Measurements from ENCODE around the gene NKD2. TPM values are rescaled to one million over a fixed set of nuclear protein-coding genes. Genes with fewer than 3 reads are reported as not detected.

Gene NKD2
- polyA plus RNA-seq, 1 donor (not counting 4 experiments of a cell fraction or from before 2014, with no cell fraction given), result not detected

GRCh38 chr5:1048861-1049838 lies 40.5 kb downstream of the NKD2 start:
- H3K36me3 ChIP-seq (ENCODE audit: control insufficient read depth in 2 of 2, extremely low read depth in 1 of 2, insufficient read depth in 2 of 2, low read length in 2 of 2), result peaks cover 0 to 2% of the 10 kb centered on the region in 2 experiments
- no peak overlapping the region for H3K4me2 ChIP-seq (ENCODE audit: control insufficient read depth, extremely low read depth, insufficient read depth, low read depth, low read length)
- H3K27me3 ChIP-seq (ENCODE audit: control insufficient read depth, extremely low read depth, insufficient read depth, low read length), result no peaks in the 10 kb centered on the region
- dilution Hi-C loops (cut with MboI; ENCODE audit: extremely low pct_ligation_motif_present, low sequenced_read_pairs), result no loop called here
- no peak overlapping the region for H3K27ac ChIP-seq (ENCODE audit: control insufficient read depth, insufficient read depth, low read length)
- TF ChIP-seq CTCF (optimal IDR thresholded peaks at IDR 0.05 in 1 of 3, IDR thresholded peaks at IDR 0.05 in 1 of 3, conservative IDR thresholded peaks at IDR 0.05 in 1 of 3; ENCODE audit: extremely low read depth in 1 of 3, insufficient read depth in 2 of 3, low read length in 3 of 3) (no peak), EZH2 (IDR thresholded peaks at IDR 0.05; ENCODE audit: low read length) (no peak)
- no peaks in the 10 kb centered on the region for H3K9me3 ChIP-seq (ENCODE audit: control insufficient read depth, low read depth, low read length)
- H3K79me2 ChIP-seq (ENCODE audit: control insufficient read depth, insufficient read depth, low read length), result no peaks in the 10 kb centered on the region
- H4K20me1 ChIP-seq (ENCODE audit: control insufficient read depth, extremely low read depth, insufficient read depth, low read length), result no peaks in the 10 kb centered on the region
- H3K9me1 ChIP-seq (ENCODE audit: control insufficient read depth, extremely low read depth, insufficient read depth, low read length), result no peaks in the 10 kb centered on the region
- DNase-seq (ENCODE audit: low read depth, low spot score), result no peak
- no peak for FAIRE-seq
- H3K9ac ChIP-seq (ENCODE audit: control insufficient read depth, extremely low read depth, insufficient read depth, low read length), result no peak overlapping the region
- H3K4me3 ChIP-seq (ENCODE audit: control insufficient read depth in 2 of 3, extremely low read depth in 1 of 3, insufficient read depth in 2 of 3, low read depth in 1 of 3, low read length in 3 of 3), result no peak overlapping the region
- H2AFZ ChIP-seq (ENCODE audit: control insufficient read depth, low read length), result no peak overlapping the region
- no peaks in the 10 kb centered on the region for H3K4me1 ChIP-seq (ENCODE audit: control insufficient read depth, extremely low read depth, insufficient read depth, low read length)

GRCh38 chr5:1050423-1051365 lies 42.1 kb downstream of the NKD2 start:
- TF ChIP-seq CTCF (optimal IDR thresholded peaks at IDR 0.05 in 1 of 3, IDR thresholded peaks at IDR 0.05 in 1 of 3, conservative IDR thresholded peaks at IDR 0.05 in 1 of 3; ENCODE audit: extremely low read depth in 1 of 3, insufficient read depth in 2 of 3, low read length in 3 of 3), result no peak
- no peak for TF ChIP-seq EZH2 (IDR thresholded peaks at IDR 0.05; ENCODE audit: low read length)
- H2AFZ ChIP-seq (ENCODE audit: control insufficient read depth, low read length), result no peak overlapping the region
- H3K36me3 ChIP-seq (ENCODE audit: control insufficient read depth in 2 of 2, extremely low read depth in 1 of 2, insufficient read depth in 2 of 2, low read length in 2 of 2), result peaks cover 0 to 2% of the 10 kb centered on the region in 2 experiments
- H4K20me1 ChIP-seq (ENCODE audit: control insufficient read depth, extremely low read depth, insufficient read depth, low read length), result no peaks in the 10 kb centered on the region
- no peaks in the 10 kb centered on the region for H3K9me1 ChIP-seq (ENCODE audit: control insufficient read depth, extremely low read depth, insufficient read depth, low read length)
- dilution Hi-C loops (cut with MboI; ENCODE audit: extremely low pct_ligation_motif_present, low sequenced_read_pairs), result no loop called here
- no peaks in the 10 kb centered on the region for H3K79me2 ChIP-seq (ENCODE audit: control insufficient read depth, insufficient read depth, low read length)
- no peak overlapping the region for H3K27ac ChIP-seq (ENCODE audit: control insufficient read depth, insufficient read depth, low read length)
- H3K4me2 ChIP-seq (ENCODE audit: control insufficient read depth, extremely low read depth, insufficient read depth, low read depth, low read length), result no peak overlapping the region
- H3K4me1 ChIP-seq (ENCODE audit: control insufficient read depth, extremely low read depth, insufficient read depth, low read length), result no peaks in the 10 kb centered on the region
- no peaks in the 10 kb centered on the region for H3K27me3 ChIP-seq (ENCODE audit: control insufficient read depth, extremely low read depth, insufficient read depth, low read length)
- H3K9ac ChIP-seq (ENCODE audit: control insufficient read depth, extremely low read depth, insufficient read depth, low read length), result no peak overlapping the region
- H3K4me3 ChIP-seq (ENCODE audit: control insufficient read depth in 2 of 3, extremely low read depth in 1 of 3, insufficient read depth in 2 of 3, low read depth in 1 of 3, low read length in 3 of 3), result no peak overlapping the region
- DNase-seq (ENCODE audit: low read depth, low spot score) (no peak), FAIRE-seq (no peak)
- no peaks in the 10 kb centered on the region for H3K9me3 ChIP-seq (ENCODE audit: control insufficient read depth, low read depth, low read length)
